WTC11 (cell line): ENCODE measurements around the gene NPW. TPM values are rescaled to one million over a fixed set of nuclear protein-coding genes. Genes with fewer than 3 reads are reported as not detected.

Experiments
- ATAC-seq: fragments of 200-7000 bp; cut with Tn5 transposase; 2 replicates; pipeline ENCODE4 v1.10.0; 2021; ENCODE audit warnings: mild to moderate bottlenecking, moderate library complexity
- CTCF ChIA-PET: fragments of 300-600 bp; sonication (Branson Sonifier 250); formaldehyde crosslinking; loops from one replicate; lab custom pipeline; 2021; ENCODE audit warnings: antibody characterized with exemption; lab: Charles Lee
- POLR2A ChIA-PET: fragments of 350-600 bp; sonication (Branson Sonifier 250); formaldehyde crosslinking; loops from one replicate; lab custom pipeline; 2021; ENCODE audit warnings: antibody characterized with exemption; lab: Charles Lee
- DNase-seq: peaks from one replicate; pipeline ENCODE4 v3.0.0; 2021; ENCODE audit warnings: low spot score
- H3K27ac Mint-ChIP-seq: 2 replicates; pipeline ENCODE4 v1.8.0; 2021; ENCODE audit warnings: mixed read lengths
- H3K27me3 Mint-ChIP-seq: 2 replicates; pipeline ENCODE4 v1.8.0; 2021; ENCODE audit warnings: low read depth, mild to moderate bottlenecking, moderate library complexity, mixed read lengths
- H3K36me3 Mint-ChIP-seq: 2 replicates; pipeline ENCODE4 v1.8.0; 2021; ENCODE audit warnings: mixed read lengths
- H3K4me1 Mint-ChIP-seq: 2 replicates; pipeline ENCODE4 v1.8.0; 2022; ENCODE audit warnings: mixed read lengths
- H3K4me3 Mint-ChIP-seq: 2 replicates; pipeline ENCODE4 v1.8.0; 2021; ENCODE audit warnings: mild to moderate bottlenecking, moderate library complexity, mixed read lengths
- H3K9me3 Mint-ChIP-seq: 2 replicates; pipeline ENCODE4 v1.8.0; 2021; ENCODE audit warnings: mixed read lengths
- CREM ChIP-seq: sonication (generic); formaldehyde crosslinking; IDR thresholded peaks from 2 replicates; pipeline ENCODE4 v1.8.1; 2022; ENCODE audit warnings: mild to moderate bottlenecking, missing genetic modification reagents, moderate library complexity
- FOXP1 ChIP-seq: sonication (generic); formaldehyde crosslinking; IDR thresholded peaks from 2 replicates; pipeline ENCODE4 v1.8.0; 2022; ENCODE audit warnings: missing genetic modification reagents, mild to moderate bottlenecking, moderate library complexity, borderline replicate concordance
- SP1 ChIP-seq: sonication (generic); formaldehyde crosslinking; conservative IDR thresholded peaks from 2 replicates; pipeline ENCODE4 v1.8.1; 2022; ENCODE audit warnings: missing genetic modification reagents
- TEAD4 ChIP-seq: sonication (generic); formaldehyde crosslinking; IDR thresholded peaks from 2 replicates; pipeline ENCODE4 v1.8.0; 2022; ENCODE audit warnings: mild to moderate bottlenecking, missing genetic modification reagents
- ZNF423 ChIP-seq: fragments of 250-450 bp; sonication (Bioruptor Pico); IDR thresholded peaks from 2 replicates; pipeline ENCODE4 v2.1.2; 2022; ENCODE audit warnings: mild to moderate bottlenecking, moderate library complexity
- total RNA-seq: library from RNA; stranded (reverse); gene quantifications from 3 replicates; pipeline ENCODE4 v1.2.3, GENCODE V29; 2021
- TF ChIP-seq, protein P1 (sequence below): sonication (generic); formaldehyde crosslinking; IDR thresholded peaks from 2 replicates; pipeline ENCODE4 v1.8.1; 2023; ENCODE audit warnings: mild to moderate bottlenecking, missing genetic modification reagents
- TF ChIP-seq, protein P2 (sequence below): fragments of 250-450 bp; sonication (Bioruptor Pico); conservative IDR thresholded peaks from 2 replicates; pipeline ENCODE4 v1.9.0; 2021; ENCODE audit warnings: mild to moderate bottlenecking
- TF ChIP-seq, protein P3 (sequence below): sonication (generic); formaldehyde crosslinking; IDR thresholded peaks from 2 replicates; pipeline ENCODE4 v1.8.1; 2023; ENCODE audit warnings: mild to moderate bottlenecking, moderate library complexity, missing genetic modification reagents
- TF ChIP-seq, protein P4 (sequence below): sonication (generic); formaldehyde crosslinking; IDR thresholded peaks from 2 replicates; pipeline ENCODE4 v1.8.0; 2022; ENCODE audit warnings: mild to moderate bottlenecking, missing genetic modification reagents
- TF ChIP-seq, protein P5 (sequence below): fragments of 200-600 bp; IDR thresholded peaks from 2 replicates; pipeline ENCODE4 v1.8.0; 2022; ENCODE audit warnings: antibody characterized with exemption
- TF ChIP-seq, protein P6 (sequence below): sonication (generic); formaldehyde crosslinking; IDR thresholded peaks from 2 replicates; pipeline ENCODE4 v1.8.0; 2022; ENCODE audit warnings: mild to moderate bottlenecking, missing genetic modification reagents
- TF ChIP-seq, protein P7 (sequence below): sonication (generic); formaldehyde crosslinking; IDR thresholded peaks from 2 replicates; pipeline ENCODE4 v1.8.1; 2023; ENCODE audit warnings: mild to moderate bottlenecking, missing genetic modification reagents, borderline replicate concordance

The NPW gene
- total RNA-seq, 1 experiment from 2014 or later: 15.2 TPM

DNA sequence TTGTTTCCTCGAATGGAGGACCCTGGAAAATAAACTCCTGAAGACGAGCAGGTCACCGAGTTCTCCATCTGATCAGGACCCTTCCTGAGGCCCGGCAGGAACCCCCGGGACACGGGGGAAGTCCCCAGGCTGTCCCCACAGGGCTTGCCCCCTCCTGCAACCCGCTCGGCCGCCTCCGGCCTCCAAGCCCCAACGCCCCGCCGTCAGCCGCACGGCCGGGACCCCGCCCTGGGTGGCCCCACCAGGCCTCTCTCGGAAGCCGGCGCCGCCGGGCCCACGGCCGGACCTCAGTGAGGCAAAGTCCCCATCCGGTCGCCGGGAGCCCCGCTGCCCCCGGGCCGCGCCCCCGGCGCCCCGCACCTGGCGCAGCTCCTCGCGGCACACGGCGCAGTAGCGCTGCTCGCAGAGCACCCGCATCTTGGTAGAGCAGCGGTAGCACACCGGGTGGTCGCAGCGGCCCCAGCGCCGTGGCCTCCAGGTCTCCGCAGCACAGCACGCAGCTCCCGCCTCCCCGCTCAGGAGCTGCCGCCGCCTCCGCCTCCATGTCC, 10.3 kb upstream of the NPW start:
- CTCF ChIA-PET: interaction anchor here (0.6 to 1.8 kb wide), 3 partner anchors 81 to 133 kb away, joined by 3 to 6 read pairs (median 4); no protein-coding TSS in a partner anchor

DNA sequence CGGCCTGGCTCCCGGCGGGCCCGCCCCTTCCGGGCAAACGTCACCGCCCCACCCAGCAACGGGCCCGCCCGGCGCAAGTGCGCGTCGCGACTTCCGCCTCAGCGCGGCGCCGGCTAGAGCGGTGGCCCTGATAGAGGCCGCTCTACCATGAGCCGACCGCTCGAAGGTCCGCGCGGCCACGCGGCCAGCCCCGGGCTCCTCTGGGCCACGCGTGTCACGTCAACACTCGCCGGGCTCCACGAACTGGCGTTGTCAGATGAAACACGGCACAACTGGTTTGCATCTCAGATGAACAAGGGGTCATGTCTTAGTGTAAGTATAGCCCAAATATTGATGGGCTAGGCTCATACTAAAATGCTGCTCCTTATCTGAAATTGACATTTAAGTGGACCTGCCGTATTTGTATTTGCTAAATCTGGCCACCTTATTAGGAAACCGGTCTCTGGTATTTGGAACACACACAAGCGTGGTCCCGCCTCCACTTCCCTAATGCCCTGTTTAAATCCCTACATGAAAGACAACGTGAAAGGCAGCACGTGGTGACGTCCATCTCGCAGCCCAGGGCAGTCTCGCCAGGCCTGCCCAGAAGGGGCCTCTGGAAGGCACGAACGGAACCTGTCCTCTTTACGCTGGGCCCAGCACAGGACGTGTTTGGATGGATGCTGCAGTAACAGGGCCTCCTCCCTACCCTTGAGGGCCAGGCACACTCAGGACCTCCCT, 9.6 kb upstream of the NPW start, which contains the start of gene ZNF598:
Gene ZNF598, minus strand, starts transcription at position 31 of the 720 bp plus-strand sequence.
- no peaks in the 10 kb centered on the region for H3K9me3 Mint-ChIP-seq
- ATAC-seq (peak; percentile 85), DNase-seq (peak; percentile 76)
- peaks cover 33% of the 10 kb centered on the region for H3K4me1 Mint-ChIP-seq
- ChIA-PET POLR2A (no interaction called here), CTCF (interaction anchor here (1.8 kb wide), 1 partner anchor 81 kb away, joined by 6 read pairs; no protein-coding TSS in a partner anchor)
- peaks cover 5% of the 10 kb centered on the region; the same call in 1 of the 2 replicates for H3K36me3 Mint-ChIP-seq
- peak within 1 kb of the TSS; percentile 88 for H3K27ac Mint-ChIP-seq
- H3K27me3 Mint-ChIP-seq: no peaks in the 10 kb centered on the region
- peak within 1 kb of the TSS; percentile 87 for H3K4me3 Mint-ChIP-seq
- TF ChIP-seq TEAD4 (CRISPR knock-in tag) (0 out of 2 replicates have a peak, but pooled peaks have one; percentile 16), FOXP1 (CRISPR knock-in tag) (peak; percentile 16; the same call in 1 of the 2 replicates), ZNF423 (CRISPR knock-in tag) (no peak), SP1 (CRISPR knock-in tag) (peak; percentile 94)
- TF ChIP-seq, protein P1, sequence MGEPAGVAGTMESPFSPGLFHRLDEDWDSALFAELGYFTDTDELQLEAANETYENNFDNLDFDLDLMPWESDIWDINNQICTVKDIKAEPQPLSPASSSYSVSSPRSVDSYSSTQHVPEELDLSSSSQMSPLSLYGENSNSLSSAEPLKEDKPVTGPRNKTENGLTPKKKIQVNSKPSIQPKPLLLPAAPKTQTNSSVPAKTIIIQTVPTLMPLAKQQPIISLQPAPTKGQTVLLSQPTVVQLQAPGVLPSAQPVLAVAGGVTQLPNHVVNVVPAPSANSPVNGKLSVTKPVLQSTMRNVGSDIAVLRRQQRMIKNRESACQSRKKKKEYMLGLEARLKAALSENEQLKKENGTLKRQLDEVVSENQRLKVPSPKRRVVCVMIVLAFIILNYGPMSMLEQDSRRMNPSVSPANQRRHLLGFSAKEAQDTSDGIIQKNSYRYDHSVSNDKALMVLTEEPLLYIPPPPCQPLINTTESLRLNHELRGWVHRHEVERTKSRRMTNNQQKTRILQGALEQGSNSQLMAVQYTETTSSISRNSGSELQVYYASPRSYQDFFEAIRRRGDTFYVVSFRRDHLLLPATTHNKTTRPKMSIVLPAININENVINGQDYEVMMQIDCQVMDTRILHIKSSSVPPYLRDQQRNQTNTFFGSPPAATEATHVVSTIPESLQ: no peak
- TF ChIP-seq, protein P2, sequence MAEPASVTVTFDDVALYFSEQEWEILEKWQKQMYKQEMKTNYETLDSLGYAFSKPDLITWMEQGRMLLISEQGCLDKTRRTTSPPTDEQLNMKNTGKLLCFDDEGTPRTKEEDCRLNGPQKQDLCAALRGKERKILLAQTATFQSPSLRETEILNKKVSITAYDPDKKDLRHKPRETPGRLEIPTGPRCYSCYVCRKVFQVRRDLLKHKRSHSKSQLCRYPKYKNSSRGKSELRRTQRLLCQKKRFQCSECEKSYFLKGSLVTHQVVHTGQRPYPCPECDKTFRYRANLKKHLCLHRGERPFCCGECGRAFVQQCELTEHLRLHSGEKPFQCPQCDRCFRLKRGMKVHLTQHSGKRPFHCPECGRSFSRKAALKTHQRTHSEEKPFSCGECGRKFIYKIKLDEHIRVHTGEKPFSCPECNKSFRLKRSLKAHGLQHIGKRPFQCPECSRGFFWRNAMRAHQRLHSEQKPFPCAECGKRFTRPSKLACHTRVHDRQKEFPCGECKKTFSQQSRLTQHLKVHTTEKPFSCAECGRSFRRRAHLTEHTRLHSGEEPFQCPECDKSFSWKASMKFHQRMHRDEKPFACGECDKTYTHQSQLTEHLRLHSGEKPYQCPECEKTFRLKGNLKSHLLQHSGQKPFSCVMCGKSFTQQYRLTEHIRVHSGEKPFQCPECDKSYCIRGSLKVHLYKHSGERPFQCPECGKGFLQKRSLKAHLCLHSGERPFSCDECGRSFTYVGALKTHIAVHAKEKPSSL: no peak
- TF ChIP-seq, protein P3, sequence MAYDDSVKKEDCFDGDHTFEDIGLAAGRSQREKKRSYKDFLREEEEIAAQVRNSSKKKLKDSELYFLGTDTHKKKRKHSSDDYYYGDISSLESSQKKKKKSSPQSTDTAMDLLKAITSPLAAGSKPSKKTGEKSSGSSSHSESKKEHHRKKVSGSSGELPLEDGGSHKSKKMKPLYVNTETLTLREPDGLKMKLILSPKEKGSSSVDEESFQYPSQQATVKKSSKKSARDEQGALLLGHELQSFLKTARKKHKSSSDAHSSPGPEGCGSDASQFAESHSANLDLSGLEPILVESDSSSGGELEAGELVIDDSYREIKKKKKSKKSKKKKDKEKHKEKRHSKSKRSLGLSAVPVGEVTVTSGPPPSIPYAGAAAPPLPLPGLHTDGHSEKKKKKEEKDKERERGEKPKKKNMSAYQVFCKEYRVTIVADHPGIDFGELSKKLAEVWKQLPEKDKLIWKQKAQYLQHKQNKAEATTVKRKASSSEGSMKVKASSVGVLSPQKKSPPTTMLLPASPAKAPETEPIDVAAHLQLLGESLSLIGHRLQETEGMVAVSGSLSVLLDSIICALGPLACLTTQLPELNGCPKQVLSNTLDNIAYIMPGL (CRISPR knock-in tag): 0 out of 2 replicates have a peak, but pooled peaks have one; percentile 31
- TF ChIP-seq, protein P4, sequence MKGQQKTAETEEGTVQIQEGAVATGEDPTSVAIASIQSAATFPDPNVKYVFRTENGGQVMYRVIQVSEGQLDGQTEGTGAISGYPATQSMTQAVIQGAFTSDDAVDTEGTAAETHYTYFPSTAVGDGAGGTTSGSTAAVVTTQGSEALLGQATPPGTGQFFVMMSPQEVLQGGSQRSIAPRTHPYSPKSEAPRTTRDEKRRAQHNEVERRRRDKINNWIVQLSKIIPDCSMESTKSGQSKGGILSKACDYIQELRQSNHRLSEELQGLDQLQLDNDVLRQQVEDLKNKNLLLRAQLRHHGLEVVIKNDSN (CRISPR knock-in tag): peak; percentile 74
- TF ChIP-seq, protein P5, sequence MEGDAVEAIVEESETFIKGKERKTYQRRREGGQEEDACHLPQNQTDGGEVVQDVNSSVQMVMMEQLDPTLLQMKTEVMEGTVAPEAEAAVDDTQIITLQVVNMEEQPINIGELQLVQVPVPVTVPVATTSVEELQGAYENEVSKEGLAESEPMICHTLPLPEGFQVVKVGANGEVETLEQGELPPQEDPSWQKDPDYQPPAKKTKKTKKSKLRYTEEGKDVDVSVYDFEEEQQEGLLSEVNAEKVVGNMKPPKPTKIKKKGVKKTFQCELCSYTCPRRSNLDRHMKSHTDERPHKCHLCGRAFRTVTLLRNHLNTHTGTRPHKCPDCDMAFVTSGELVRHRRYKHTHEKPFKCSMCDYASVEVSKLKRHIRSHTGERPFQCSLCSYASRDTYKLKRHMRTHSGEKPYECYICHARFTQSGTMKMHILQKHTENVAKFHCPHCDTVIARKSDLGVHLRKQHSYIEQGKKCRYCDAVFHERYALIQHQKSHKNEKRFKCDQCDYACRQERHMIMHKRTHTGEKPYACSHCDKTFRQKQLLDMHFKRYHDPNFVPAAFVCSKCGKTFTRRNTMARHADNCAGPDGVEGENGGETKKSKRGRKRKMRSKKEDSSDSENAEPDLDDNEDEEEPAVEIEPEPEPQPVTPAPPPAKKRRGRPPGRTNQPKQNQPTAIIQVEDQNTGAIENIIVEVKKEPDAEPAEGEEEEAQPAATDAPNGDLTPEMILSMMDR: no peak

More for the DNA sequence above, 10.3 kb upstream of the NPW start:
- ATAC-seq: no peak
- peaks cover 5% of the 10 kb centered on the region; the same call in 1 of the 2 replicates for H3K36me3 Mint-ChIP-seq
- H3K4me3 Mint-ChIP-seq: peak overlapping the region; percentile 71
- peak; percentile 19; the same call in 1 of the 2 replicates for TF ChIP-seq CREM (CRISPR knock-in tag)
- TF ChIP-seq, protein P6, sequence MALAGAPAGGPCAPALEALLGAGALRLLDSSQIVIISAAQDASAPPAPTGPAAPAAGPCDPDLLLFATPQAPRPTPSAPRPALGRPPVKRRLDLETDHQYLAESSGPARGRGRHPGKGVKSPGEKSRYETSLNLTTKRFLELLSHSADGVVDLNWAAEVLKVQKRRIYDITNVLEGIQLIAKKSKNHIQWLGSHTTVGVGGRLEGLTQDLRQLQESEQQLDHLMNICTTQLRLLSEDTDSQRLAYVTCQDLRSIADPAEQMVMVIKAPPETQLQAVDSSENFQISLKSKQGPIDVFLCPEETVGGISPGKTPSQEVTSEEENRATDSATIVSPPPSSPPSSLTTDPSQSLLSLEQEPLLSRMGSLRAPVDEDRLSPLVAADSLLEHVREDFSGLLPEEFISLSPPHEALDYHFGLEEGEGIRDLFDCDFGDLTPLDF (CRISPR knock-in tag): no peak
- TF ChIP-seq, protein P7, sequence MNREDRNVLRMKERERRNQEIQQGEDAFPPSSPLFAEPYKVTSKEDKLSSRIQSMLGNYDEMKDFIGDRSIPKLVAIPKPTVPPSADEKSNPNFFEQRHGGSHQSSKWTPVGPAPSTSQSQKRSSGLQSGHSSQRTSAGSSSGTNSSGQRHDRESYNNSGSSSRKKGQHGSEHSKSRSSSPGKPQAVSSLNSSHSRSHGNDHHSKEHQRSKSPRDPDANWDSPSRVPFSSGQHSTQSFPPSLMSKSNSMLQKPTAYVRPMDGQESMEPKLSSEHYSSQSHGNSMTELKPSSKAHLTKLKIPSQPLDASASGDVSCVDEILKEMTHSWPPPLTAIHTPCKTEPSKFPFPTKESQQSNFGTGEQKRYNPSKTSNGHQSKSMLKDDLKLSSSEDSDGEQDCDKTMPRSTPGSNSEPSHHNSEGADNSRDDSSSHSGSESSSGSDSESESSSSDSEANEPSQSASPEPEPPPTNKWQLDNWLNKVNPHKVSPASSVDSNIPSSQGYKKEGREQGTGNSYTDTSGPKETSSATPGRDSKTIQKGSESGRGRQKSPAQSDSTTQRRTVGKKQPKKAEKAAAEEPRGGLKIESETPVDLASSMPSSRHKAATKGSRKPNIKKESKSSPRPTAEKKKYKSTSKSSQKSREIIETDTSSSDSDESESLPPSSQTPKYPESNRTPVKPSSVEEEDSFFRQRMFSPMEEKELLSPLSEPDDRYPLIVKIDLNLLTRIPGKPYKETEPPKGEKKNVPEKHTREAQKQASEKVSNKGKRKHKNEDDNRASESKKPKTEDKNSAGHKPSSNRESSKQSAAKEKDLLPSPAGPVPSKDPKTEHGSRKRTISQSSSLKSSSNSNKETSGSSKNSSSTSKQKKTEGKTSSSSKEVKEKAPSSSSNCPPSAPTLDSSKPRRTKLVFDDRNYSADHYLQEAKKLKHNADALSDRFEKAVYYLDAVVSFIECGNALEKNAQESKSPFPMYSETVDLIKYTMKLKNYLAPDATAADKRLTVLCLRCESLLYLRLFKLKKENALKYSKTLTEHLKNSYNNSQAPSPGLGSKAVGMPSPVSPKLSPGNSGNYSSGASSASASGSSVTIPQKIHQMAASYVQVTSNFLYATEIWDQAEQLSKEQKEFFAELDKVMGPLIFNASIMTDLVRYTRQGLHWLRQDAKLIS (CRISPR knock-in tag): no peak
- TF ChIP-seq, protein P3 (CRISPR knock-in tag): peak; percentile 36; the same call in 1 of the 2 replicates
- POLR2A ChIA-PET: no interaction called here
- H3K9me3 Mint-ChIP-seq: no peaks in the 10 kb centered on the region
- peaks cover 39% of the 10 kb centered on the region for H3K4me1 Mint-ChIP-seq
- H3K27ac Mint-ChIP-seq: no peak overlapping the region
- DNase-seq: no peak
- H3K27me3 Mint-ChIP-seq: no peaks in the 10 kb centered on the region
